WI38 (cell line): ENCODE results near the gene PLA2G4D.
"Not testable (repeated sequence)": the region's sequence is repeated elsewhere in the genome, so short reads cannot be mapped to it uniquely, and the experiment has no call there.

Source experiments
- H3K4me3 ChIP-seq: 2 replicates; pipeline ENCODE4 v1.5.1; 2011; ENCODE audit warnings: low read depth, mild to moderate bottlenecking, control low read depth, low read length
- TF ChIP-seq, protein P1 (sequence below): IDR thresholded peaks from 2 replicates; pipeline ENCODE4 v1.5.1; 2012; ENCODE audit warnings: low read depth, mild to moderate bottlenecking, control low read depth, low read length

The PLA2G4D gene

DNA sequence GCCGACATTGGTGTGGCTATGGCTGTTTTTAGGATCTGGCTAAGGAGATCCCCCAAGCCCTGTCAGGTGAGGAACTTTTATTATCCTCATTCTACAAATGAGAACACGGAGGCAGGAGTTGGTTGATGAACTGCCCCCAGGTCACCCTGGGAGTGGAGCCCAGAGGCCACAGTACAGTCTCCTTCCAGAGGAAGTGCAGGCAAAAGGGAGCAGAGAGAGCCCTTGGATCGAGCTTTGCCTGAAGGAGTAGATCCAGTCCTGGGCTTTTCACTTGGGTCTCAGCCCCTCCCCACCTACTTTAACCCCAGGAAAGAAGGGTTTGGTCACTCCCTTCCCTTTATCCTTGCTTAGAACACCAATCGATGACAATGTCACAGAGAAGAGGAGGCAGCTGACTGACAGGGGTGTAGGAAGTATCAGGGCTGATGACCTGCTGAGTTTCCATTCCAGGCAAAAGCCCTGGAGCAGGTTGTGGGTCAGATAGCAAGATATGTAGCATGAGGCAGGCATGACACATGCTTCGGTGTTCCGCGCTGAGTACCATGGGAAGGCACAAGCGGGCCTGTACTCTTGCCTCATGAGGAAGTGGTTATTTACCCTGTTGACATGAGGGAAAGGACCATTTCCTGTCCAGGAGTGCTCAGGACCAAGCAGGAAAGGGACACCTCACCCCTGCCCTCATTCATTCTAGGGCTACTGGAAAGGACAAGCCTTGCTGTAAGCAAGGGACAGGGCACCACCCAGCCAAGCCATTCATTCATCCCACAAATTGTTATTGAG is 5.8 kb upstream of the PLA2G4D start:
- H3K4me3 ChIP-seq, result no peak overlapping the region
- TF ChIP-seq, protein P1, sequence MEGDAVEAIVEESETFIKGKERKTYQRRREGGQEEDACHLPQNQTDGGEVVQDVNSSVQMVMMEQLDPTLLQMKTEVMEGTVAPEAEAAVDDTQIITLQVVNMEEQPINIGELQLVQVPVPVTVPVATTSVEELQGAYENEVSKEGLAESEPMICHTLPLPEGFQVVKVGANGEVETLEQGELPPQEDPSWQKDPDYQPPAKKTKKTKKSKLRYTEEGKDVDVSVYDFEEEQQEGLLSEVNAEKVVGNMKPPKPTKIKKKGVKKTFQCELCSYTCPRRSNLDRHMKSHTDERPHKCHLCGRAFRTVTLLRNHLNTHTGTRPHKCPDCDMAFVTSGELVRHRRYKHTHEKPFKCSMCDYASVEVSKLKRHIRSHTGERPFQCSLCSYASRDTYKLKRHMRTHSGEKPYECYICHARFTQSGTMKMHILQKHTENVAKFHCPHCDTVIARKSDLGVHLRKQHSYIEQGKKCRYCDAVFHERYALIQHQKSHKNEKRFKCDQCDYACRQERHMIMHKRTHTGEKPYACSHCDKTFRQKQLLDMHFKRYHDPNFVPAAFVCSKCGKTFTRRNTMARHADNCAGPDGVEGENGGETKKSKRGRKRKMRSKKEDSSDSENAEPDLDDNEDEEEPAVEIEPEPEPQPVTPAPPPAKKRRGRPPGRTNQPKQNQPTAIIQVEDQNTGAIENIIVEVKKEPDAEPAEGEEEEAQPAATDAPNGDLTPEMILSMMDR, result no peak

DNA sequence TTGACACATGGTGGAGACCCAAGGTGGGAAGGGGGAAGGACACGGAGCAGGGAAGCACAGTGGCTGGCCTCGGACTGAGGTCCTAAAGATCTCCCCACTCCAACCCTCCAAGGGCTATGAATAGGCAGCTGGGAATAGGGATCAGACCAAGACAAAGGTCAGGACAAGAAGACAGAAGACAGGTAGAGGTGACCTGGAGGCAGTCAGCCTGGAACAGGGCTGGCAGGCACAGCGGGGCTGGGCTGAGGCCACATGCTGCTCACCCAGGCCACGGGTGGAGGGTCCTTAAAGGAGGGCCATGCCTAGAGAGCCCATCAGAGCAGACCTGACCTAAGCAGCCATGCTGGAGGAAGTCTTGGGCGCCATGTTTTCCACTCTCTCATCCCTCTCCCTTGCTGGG is 2.7 kb upstream of the PLA2G4D start:
- TF ChIP-seq, protein P1, result no peak
- no peak overlapping the region for H3K4me3 ChIP-seq

- no peak overlapping the region for H3K4me3 ChIP-seq
- TF ChIP-seq, protein P1, result no peak
Measured at GRCh38 chr15:42093966-42094365, 396 bp downstream of the PLA2G4D start.

- TF ChIP-seq, protein P1, result no peak
- H3K4me3 ChIP-seq, result no peak overlapping the region
Measured at GRCh38 chr15:42092398-42093318, 1.7 kb downstream of the PLA2G4D start.

- not testable (repeated sequence) for H3K4me3 ChIP-seq
Measured at GRCh38 chr15:42091753-42092397, 2.5 kb downstream of the PLA2G4D start.

- TF ChIP-seq, protein P1, result no peak
- H3K4me3 ChIP-seq, result no peak overlapping the region
Measured at GRCh38 chr15:42090781-42091180, 3.6 kb downstream of the PLA2G4D start.

DNA sequence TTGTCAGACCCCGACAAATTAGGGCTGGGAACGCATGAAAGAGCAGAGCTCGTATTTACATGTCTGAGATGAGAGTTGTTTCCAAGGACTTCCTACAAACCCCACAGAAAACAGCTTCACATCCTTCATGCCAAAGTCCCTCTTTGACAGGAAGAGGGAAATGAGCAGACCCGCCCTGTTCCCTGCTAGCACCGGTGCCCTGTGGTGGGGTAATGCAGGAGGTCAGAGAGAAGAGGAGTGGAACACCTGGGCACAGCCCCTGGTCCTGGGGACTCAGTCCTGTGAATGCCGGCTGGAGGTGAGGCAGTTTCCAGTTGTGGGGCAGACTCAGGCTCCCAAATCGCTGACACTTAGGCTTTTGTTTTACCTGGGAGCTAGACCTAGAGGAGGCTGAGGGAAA is 4.0 kb downstream of the PLA2G4D start:
- no peak overlapping the region for H3K4me3 ChIP-seq
- TF ChIP-seq, protein P1, result no peak
